GM21367 (cell line): ENCODE measurements around the gene LHX4.
"Not testable (repeated sequence)": the region's sequence is repeated elsewhere in the genome, so short reads cannot be mapped to it uniquely, and the experiment has no call there.

ENCODE experiments used
- ATAC-seq: cut with Tn5 transposase; IDR thresholded peaks from one replicate; pipeline ENCODE4 v1.9.1; 2021; ENCODE audit not compliant: unreplicated experiment

Gene LHX4

DNA sequence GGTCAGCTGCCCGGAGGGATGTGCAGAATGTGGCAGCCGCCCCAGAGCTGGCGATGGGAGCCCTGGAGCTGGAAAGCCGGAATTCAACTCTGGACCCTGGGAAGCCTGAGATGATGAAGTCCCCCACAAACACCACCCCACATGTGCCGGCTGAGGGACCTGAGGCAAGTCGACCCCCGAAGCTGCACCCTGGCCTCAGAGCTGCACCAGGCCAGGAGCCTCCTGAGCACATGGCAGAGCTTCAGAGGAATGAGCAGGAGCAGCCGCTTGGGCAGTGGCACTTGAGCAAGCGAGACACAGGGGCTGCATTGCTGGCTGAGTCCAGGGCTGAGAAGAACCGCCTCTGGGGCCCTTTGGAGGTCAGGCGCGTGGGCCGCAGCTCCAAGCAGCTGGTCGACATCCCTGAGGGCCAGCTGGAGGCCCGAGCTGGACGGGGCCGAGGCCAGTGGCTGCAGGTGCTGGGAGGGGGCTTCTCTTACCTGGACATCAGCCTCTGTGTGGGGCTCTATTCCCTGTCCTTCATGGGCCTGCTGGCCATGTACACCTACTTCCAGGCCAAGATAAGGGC is 33.5 kb upstream of the LHX4 start:
- no peak for ATAC-seq

DNA sequence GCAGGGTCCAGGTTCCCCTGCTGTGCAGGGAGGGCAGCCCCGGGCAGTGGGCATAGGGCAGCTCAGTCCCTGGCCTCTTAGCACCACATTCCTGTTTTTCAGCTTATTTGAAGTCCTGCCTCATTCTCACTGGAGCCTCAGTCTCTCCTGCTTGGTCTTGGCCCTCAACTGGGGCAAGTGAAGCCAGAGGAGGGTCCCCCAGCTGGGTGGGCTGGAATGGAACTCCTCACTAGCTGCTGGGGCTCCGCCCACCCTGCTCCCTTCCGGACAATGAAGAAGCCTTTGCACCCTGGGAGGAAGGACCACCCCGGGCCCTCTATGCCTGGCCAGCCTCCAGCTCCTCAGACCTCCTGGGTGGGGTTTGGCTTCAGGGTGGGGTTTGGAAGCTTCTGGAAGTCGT is 32.8 kb upstream of the LHX4 start:
- no peak for ATAC-seq

DNA sequence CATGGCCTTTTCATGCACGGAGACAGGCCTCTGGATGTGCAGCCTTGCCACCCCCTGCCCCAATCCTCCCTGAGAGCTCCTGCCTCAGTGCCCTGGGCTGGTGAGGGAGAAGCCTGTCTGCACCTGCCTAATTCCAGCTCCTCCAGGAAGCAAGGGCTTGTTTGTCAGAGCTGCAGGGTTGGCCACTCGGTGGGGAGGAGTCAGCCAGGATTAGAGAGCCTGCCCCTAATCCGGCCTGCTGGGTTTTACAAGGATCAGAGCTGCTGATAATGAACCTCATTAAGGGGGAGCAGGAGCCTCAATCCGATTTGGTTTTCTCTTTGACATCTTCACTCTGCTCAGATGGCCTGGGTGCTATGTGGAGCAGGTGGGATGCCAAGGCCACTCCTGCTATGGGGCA is 31.9 kb upstream of the LHX4 start:
- ATAC-seq = no peak

DNA sequence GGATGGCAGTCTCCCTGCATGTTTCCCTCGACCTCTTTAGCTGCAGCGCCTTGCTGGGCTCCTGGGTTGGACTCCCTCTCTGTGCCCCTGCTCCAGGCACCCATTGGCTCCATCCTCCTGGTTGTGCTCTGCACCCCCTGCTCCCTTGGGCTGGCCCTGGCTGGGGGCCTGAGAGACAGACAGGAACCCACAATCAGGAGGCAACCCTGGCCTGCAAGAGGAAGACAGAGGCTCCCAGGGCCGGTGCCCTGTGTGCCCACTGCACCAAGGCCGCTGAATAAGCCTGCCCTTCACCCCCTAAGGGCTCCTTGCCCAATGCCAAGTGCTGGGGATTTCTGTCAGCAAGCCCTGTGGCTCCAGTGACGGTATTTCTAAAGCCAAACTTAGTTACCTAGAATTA is 31.5 kb upstream of the LHX4 start:
- no peak for ATAC-seq

DNA sequence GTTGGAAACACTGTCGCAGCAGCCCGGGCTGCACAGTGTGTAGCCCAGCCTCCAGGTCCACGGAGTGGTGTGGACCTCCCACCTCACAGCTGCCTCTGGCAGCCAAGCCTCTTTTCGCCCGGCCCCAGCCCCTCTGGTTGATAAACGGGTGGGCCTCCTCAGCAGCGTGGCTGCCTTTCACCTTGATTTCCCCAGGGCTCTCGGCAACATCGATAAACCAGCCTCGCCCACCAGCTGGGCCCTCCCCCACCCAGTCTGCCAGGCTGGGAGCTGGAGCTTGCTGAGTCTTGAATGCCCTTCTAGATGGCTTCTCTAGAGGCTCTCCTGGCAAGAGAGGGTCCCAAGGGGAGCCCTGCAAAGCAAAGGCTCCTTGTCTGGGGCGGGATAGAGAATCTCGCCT is 31.0 kb upstream of the LHX4 start:
- ATAC-seq = no peak

DNA sequence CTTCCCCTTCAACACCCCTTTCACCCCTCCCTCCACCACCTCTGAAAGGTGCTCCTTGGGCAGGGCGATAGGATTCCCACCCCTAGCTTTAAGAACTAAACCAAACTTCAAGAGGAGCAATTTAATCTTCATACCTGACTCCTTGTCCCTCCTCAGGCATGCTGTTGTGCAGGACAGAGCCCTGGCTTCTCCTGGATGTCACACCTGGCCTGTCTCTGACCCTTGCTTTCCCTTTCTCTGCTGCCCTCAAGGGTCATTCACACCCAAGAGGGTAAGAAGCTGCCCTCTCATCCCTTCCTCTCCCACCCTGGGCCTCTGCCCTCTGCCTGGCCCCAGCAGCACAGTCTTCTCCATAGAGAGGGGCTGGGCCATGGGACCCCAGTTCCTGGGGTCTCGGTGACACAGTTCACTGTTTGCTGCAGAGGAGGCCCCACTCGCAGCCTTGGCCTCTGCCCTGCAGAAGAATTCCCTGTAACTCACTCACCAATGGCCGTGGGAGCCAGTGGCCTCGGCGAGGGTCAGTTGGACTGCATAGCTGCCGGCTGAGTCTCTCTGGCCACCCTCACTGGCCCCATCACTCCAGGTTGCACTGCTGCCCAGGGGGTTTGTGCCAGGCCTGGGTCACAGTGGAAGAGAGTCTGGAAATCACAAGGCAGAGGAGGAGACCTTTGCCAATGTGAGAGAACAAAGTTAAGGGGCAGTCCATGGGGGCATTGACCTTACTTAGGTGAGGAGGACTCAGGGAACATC is 28.4 kb upstream of the LHX4 start:
- no peak for ATAC-seq

DNA sequence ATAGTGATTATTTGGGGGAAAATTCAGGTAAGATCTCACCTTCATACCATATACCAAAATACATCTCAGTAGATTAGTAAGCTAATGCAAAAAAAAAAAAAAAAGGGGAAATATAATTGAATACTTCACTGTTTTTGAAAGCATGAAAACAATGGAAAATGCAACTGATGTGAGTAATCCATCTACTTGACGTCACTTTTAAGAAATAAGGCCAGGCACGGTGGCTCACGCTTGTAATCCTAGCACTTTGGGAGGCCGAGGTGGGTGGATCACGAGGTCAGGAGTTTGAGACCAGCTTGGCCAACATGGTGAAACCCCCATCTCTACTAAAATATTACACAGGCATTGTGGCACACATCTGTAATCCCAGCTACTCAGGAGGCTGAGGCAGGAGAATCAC is 27.5 kb upstream of the LHX4 start:
- not testable (repeated sequence) for ATAC-seq

DNA sequence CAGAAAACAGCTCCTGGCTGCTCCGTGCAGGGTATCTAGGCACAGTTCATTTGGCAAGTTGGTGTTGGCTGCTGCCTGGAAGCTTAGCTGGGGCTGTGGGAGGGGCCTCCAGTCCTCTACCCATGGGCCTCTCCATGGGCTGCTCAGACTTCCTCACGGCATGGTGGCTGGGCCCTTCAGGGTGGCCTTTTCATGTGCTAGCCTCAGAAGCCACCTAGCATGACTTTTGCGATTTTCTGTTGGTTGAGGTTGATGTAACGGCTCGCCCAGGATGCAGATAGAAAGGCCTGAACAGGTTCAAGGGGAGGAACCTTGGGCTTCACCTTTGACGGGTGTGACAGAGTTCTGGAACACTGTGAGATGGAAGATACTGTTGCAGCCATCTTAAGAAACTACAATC is 25.8 kb upstream of the LHX4 start:
- no peak for ATAC-seq

DNA sequence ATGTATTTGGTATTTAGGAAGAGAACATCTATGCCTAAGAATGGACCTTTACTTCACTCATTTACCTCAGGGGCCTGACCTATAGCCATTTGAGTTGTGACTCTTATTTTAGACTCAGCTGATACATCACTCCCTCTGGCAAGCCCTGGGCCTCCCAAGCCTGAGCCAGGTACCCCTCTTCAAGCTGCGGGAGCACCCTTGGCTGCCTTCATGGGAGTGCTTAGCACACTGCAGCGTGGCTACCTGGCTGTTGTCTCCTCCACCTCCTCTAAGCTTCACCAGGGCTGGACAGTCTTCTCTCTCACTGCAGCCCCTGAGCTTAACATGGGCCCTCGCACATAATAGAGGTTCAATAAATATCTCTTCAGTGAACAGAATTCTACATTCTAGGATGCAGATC is 23.5 kb upstream of the LHX4 start:
- no peak for ATAC-seq

DNA sequence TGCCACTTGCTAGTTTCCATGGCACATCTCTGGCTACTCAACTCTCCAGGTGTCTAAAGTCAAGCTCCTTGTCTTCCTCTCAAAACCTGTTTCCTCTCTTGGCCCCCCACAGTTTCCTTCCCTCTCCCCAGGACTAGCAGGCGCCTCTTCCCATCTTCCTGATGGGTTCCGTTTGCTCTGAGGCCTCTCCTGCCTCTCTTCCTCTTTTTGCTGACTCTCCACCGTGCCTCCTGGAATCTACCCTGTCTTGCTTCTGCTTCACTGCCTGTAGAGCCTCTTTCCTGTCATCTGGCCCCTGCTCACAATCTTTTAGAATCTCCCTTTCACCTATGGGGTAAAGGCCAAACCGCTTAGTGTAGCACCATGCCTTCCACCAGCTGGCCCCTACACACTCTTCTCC is 21.8 kb upstream of the LHX4 start:
- ATAC-seq = no peak

DNA sequence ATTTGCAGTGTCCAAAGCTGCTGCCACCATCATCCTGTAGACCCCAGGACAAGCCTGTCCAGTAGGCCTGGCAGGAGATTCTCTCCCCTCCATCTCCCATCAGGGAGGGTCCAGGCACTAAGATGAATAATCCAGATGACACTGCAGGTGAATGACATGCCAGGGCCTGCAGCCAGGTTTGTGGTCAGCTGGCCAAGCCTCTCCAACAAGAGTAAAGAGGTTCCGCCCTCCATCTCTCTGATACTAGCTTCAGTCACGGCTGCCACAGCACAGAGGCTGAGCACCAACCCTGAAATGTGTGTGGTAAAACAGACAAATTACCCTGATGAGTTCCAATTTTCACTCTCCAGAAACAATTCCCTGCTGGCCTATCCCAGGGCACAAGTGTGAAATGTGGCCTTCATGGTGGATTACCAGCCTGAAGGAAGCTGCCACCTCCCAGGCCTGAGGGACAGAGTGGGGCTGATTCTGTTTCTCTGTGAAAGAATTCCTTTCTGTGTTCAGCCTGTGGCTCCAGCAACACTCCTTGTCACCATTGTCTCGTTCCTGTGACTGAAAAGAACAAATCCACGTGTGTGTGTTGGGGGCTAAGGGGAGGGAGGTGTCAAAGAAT is 19.9 kb upstream of the LHX4 start:
- ATAC-seq = no peak

DNA sequence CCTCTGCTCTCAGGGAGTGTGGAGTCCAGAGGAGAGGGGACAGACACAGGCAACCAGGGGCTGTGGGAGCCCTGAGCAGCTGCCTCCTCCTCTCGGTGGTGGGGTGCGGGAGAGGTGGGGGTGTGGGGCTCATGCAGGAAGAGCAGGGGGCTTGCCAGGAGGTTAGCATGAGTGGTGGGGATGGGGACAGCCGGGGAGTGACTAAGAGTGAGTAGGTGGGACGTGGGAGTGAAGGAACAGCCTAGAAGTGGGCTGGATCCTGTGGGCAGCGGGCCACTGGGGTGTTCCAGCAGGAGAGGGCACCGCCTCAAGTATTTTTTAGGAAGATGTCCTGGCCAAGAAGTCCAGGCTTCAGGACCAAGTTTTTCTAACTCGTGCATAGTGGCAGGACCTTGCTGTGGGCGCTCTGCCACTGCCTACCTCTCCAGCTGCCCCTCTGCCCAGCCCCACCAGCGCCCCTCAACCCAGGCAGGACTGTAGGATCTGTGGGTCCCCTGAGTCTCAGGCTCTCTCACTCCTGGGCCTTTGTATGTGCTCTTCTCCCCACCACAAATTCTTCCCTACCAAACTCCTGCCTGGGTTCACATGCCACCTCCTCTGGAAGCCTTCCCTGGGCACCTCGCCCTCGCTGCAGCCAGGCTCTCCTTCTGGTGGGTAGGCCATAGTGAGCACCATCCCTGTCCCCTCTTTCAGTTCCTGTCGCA is 18.8 kb upstream of the LHX4 start:
- ATAC-seq = no peak

DNA sequence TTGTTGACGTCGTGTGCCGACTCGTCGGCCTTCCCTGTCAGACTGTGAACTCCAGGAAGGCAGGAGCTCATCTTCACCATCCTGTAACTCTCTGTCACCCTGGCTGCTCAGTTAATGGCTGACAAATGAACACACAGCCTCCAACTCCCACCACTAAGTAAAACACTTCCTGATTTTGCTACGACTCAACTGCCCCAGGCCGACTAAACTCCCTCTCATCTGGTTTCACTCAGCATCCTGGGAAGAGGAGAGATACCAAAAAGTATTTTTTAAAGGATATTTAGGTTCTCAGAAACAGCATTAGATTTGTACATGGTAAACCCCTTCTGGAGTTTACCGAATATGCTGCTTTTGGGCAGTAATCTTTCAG is 18.2 kb upstream of the LHX4 start:
- ATAC-seq = no peak

DNA sequence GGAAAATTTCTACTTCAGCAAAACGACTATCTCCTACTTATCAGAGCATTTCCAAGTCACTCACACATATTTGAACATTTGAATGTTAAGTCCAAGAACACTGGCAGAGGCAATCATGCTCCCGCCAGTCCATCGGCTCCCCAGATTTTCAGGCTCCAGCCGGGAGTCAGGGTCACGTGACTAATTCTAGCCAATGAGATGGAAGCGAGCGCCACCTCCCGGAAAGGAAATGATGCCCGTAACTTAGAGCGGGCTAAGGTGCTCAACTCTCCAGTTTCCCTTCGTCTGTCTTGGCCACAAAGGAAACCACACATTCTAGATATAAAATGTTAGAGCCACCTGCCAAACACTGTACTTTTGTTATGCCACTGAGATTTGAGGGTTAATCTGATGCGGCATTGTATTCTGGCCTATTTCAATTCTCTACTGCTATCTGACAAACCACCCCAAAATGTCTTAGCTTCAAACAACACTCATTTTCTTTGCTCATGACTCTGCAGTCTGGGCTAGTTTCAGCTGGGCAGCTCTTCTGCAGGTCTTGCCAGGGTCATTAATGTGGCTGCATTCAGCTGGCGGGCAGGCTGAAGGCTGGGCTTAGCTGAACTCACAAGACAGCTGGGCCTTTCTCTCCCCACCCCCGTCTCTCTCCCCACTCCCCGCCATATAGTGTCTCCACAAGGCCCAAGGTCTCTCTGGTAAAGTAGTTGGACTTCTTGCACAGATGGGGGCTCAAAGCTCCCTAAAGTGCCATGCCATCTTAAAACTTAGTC is 16.5 kb upstream of the LHX4 start:
- no peak for ATAC-seq

DNA sequence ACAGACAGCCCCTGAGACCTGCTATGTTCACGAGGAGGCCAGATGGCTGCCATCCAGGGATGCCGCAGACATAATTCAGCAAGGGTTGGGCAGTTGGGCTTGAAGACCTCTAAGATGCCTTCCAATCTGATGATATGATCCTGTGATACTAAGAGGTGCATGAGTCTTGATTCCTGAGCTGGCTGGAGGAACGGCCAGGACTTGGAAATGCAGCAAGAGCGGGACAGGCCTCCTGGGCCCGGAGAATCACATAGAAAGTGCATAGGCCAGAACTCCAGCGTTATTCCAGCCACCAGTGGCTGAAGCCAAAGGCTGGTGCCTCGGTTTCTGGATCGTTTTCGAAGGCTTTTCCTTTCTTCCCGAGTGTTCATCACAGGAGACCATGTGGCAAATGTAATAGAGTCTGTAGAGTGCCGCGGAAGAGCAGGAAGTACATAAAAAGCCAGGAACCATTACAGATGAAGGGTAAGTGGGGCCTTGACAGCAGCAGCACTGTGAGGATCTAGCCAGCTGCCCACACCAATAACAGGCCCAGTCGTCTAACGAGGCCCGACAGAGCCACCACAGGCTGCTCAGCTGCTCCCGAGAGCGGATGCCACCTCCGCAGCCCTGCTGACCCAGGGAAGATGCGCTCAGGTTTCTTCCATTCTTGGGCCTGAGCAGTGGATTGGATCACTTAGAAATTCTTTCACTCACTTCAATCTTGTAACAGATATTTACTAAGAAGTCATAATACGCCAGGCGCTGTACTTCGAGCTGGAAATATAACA is 14.0 kb upstream of the LHX4 start:
- ATAC-seq = no peak

DNA sequence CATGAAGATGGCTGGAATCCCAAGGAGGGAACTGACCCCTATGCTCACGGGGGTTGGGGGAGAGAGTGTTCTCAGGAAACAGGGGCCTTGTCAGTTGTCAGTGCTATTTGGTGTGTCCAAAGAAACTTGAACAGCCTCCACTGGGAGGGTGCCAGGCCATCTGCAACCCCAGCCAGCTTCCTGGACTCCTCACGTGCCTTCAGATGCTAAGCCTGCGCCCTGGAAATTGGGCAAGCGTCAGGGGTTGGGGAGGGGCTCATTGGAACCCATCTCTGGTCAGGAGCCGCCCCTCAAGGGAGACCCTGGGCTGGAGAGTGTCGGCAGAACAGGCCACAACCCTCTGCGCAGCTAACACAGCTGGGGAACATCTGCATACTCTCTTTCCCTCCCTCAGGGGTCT is 13.1 kb upstream of the LHX4 start:
- no peak for ATAC-seq

DNA sequence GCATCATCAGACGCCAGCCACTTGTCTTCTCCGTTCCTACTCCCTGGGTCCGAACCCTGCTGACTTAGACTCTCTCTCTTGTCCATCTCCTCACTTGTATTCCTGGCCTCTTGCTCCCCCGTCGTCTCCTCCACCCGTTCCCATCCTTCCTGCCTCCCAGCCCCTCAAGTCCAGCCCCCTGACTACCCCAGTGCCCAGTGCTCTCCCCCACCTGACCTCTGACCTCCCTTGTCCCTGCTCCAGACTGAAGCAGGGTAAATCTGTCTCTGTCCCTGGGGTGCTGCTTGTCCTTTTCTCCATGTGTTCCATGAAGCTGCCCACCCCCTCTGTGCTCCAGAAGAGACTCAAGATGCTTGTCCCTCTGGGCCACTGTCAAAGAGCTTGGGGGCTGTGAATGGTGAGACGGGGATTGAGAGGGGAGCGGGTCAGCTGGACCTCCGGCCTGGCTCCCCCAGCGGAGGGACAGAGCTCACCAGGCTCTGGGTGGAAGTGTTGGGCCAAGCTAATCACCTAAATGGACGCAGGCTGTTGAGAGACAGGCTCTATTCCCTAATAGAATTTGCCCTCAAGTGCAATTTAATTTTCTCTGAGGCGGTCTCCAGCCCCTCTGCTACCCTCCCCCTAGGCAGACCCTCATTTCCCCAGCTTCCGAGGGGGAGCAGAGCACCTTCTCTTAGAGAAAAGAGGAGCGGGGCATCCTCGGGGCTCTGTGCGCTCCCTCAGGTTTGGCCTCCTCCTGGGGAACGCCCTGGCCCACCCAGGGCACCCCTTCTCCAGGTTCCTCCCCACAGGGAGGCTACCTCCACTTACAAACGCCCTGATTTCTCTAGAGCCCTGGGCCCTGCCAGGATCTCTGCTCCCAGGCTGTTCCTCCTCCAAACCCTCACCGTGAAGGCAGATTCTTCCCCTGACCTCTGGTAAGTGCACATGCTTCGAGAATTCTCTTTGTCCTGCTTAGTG is 11.0 kb upstream of the LHX4 start:
- no peak for ATAC-seq

DNA sequence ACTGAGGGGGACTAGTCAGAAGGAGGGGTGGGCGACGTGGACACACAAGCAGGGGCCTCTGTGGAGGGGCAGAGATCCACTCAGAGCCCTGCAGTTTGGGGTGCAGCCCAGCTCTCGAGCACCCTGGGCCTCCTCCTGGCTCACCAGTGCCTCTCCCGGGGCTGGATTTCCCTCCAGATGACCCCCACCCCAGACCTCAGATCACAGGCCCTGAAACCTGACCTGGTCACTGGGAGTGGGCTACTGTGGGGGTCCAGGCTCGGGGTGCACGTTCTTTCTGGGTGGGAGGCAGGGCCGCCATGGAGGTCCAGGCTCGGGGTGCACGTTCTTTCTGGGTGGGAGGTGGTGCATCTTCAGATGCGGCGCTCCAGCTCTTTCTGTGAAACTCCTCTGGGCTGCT is 10.3 kb upstream of the LHX4 start:
- ATAC-seq = no peak

DNA sequence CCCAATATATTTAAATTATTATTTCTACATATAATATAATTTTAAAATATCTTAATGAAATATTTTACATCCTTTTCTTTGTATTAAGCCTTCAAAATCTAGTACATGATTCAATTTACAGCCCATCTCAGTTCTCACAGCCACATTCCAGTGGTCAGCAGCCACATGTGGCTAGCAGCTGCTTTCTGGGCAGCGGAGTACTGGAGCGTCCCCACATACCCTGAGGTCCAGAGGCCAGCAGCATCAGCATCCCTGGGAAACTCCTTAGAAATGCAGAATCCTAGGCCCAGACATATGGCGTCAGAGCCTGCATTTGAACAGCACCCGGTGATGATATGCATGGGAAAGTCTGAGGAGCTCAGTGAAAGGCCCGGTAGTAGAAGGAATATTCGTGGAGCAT is 8.6 kb upstream of the LHX4 start:
- ATAC-seq = no peak

DNA sequence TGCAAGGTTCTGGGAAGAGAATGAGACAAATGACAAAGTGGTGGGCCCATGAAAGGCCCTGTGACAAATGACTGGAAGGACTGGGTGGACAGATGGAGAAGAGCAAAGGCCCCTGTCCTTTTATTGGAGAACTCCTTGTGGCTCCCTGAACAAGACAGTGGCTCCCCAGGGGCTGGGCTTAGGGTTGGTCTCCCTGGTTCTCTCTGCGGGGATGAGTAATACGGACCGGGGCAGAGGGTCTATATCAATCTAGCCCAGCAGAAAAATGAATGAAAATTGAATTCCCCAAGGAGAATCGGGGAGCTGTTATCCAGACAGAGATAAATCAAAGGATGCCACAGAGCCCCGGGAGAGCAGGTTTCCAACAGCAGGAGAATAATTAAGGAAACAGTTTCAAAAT is 5.2 kb upstream of the LHX4 start:
- no peak for ATAC-seq
